HepG2 (cell line): ENCODE measurements around the gene SCARF1. TPM values are rescaled to one million over a fixed set of nuclear protein-coding genes. Genes with fewer than 3 reads are reported as not detected.
A peak's percentile ranks its signal among the peaks of the same experiment; 100 is the strongest.
"Not testable (repeated sequence)": the region's sequence is repeated elsewhere in the genome, so short reads cannot be mapped to it uniquely, and the experiment has no call there.

Experiments
- ATAC-seq: fragments of 200-7000 bp; cut with Tn5 transposase; 3 replicates; pipeline ENCODE4 v1.9.1; 2020; ENCODE audit warnings: mild to moderate bottlenecking, moderate library complexity
- BruUV-seq: library from RNA; stranded (reverse); fragments of 400-500 nt; replicated peaks from 2 replicates; lab custom pipeline; 2021; lab: Mats Ljungman, UMichigan
- CTCF ChIA-PET: fragments of 300-600 bp; formaldehyde crosslinking; extraction: SDS; loops from one replicate; lab custom pipeline; 2021; ENCODE audit warnings: low total read pairs, inconsistent platforms, low intra/inter-chr PET ratio; lab: Yijun Ruan, JAX
- POLR2A ChIA-PET: fragments of 350-600 bp; sonication (Branson Sonifier 250); formaldehyde crosslinking; loops from one replicate; lab custom pipeline; 2020; ENCODE audit warnings: antibody characterized with exemption, inconsistent platforms; lab: Yijun Ruan, JAX
- DNase-seq: peaks from one replicate; pipeline ENCODE4 v3.0.0-alpha.2; 2015; ENCODE audit warnings: low spot score
- FAIRE-seq: peaks from 3 replicates; lab custom pipeline; 2011; peaks lifted over from hg19 to GRCh38; lab: Jason Lieb, UNC
- H2AFZ ChIP-seq: one replicate; pipeline ENCODE4 v1.6.1; 2011; ENCODE audit warnings: low read length, inconsistent platforms
- H3K27ac ChIP-seq: fragments of 300-600 bp; 3 replicates; pipeline ENCODE4 v1.8.0; 2011; ENCODE audit warnings: mixed run types, mild to moderate bottlenecking, mixed read lengths, low read length, inconsistent platforms; ENCODE audit not compliant: insufficient read depth; ENCODE audit errors: extremely low read length
- H3K27me3 ChIP-seq, 2 experiments: fragments of 200-600 bp in 1 of 2; 2 replicates in 1 of 2; 3 replicates in 1 of 2; pipeline versions ENCODE4 v1.6.0 to v1.8.0; 2011; ENCODE audit warnings: low read length in 2 of 2, mild to moderate bottlenecking in 2 of 2, moderate library complexity in 2 of 2, inconsistent platforms in 1 of 2; ENCODE audit not compliant: insufficient read depth in 2 of 2, control insufficient read depth in 1 of 2
- H3K36me3 ChIP-seq, 2 experiments: fragments of 200-600 bp in 1 of 2; replicated peaks in 1 of 2; 2 replicates in 1 of 2; 3 replicates in 1 of 2; pipeline versions ENCODE4 v1.5.1 to v1.8.0; 2011; ENCODE audit warnings: low read length in 2 of 2, inconsistent platforms in 1 of 2; ENCODE audit not compliant: insufficient read depth in 2 of 2, control insufficient read depth in 1 of 2
- H3K4me1 ChIP-seq: 2 replicates; pipeline ENCODE4 v1.5.1; 2012; ENCODE audit warnings: low read length, inconsistent platforms; ENCODE audit not compliant: insufficient read depth
- H3K4me2 ChIP-seq: 2 replicates; pipeline ENCODE4 v1.6.0; 2011; ENCODE audit warnings: low read depth, low read length, inconsistent platforms
- H3K4me3 ChIP-seq, 3 experiments: fragments of 200-600 bp in 1 of 3; sonication (generic), shearing (Covaris generic) in 1 of 3; replicated peaks in 1 of 3; 2 replicates each; pipeline ENCODE4 v1.5.1; 2011 to 2016; ENCODE audit warnings: low read length in 3 of 3, inconsistent platforms in 2 of 3, low read depth in 2 of 3, mild to moderate bottlenecking in 2 of 3, control low read depth in 1 of 3, mixed read lengths in 1 of 3; ENCODE audit not compliant: insufficient read depth in 1 of 3
- H3K79me2 ChIP-seq: one replicate; pipeline ENCODE4 v1.6.1; 2011; ENCODE audit warnings: low read length, inconsistent platforms; ENCODE audit not compliant: insufficient read depth
- H3K9ac ChIP-seq: 2 replicates; pipeline ENCODE4 v1.6.0; 2011; ENCODE audit warnings: mild to moderate bottlenecking, low read depth, low read length, inconsistent platforms; ENCODE audit not compliant: insufficient read depth
- H3K9me3 ChIP-seq: 2 replicates; pipeline ENCODE4 v1.5.1; 2012; ENCODE audit warnings: mild to moderate bottlenecking, low read length
- H4K20me1 ChIP-seq: 2 replicates; pipeline ENCODE4 v1.6.0; 2011; ENCODE audit warnings: inconsistent platforms, mild to moderate bottlenecking, low read length, moderate library complexity; ENCODE audit not compliant: insufficient read depth
- RBM22 ChIP-seq: fragments of 200-400 bp; formaldehyde crosslinking; optimal IDR thresholded peaks from 2 replicates; pipeline ENCODE3; 2017; ENCODE audit warnings: mild to moderate bottlenecking, low read length, moderate library complexity
- ZNF121 ChIP-seq: sonication (generic); formaldehyde crosslinking; IDR thresholded peaks from 2 replicates; pipeline ENCODE4 v1.5.0; 2020; ENCODE audit warnings: mild to moderate bottlenecking, missing genetic modification reagents
- WGBS: methylation state at CpG from one replicate; pipeline ENCODE4 v1.1.6; 2017; ENCODE audit warnings: low lambda C conversion rate; 5-methylcytosine and 5-hydroxymethylcytosine counted together
- in situ Hi-C: cut with HindIII; loops from 2 replicates; pipeline ENCODE4 v1.10.0; 2017; ENCODE audit warnings: low pct_unique_long_range_greater_than_20kb; ENCODE audit not compliant: extremely low pct_ligation_motif_present
- intact Hi-C: fragments of 100-400 bp; cut with micrococcal nuclease; formaldehyde crosslinking; loops from one replicate; pipeline ENCODE4 v1.10.0; 2022; ENCODE audit not compliant: unreplicated experiment
- polyA plus RNA-seq, 8 experiments: library from polyadenylated mRNA; depleted of rRNA in 3 of 8; stranded (reverse) in 7 of 8; unstranded in 1 of 8; fragments of >200 nt; fragmentation: Illumina TruSeq in 4 of 8; extraction: Trizol in 4 of 8; gene quantifications; 2 replicates each; pipeline versions ENCODE4 v1.2.1 to v1.2.3, GENCODE V29; 2011 to 2016; ENCODE audit warnings: low read depth in 4 of 8, missing spikeins in 1 of 8, mixed read lengths in 1 of 8; ENCODE audit not compliant: insufficient read depth in 1 of 8
- total RNA-seq, 5 experiments: library from RNA; depleted of rRNA; stranded (reverse); fragments of >200 nt; fragmentation: Illumina TruSeq; extraction: Trizol; gene quantifications; 2 replicates each; pipeline ENCODE4 v1.2.3, GENCODE V29; 2016; ENCODE audit warnings: low read depth in 1 of 5
- TF ChIP-seq, protein P1 (sequence below): sonication (generic); formaldehyde crosslinking; IDR thresholded peaks from 2 replicates; pipeline ENCODE4 v1.4.0; 2020; ENCODE audit warnings: missing genetic modification reagents

Gene SCARF1
- total and polyA plus RNA-seq, 2 of the 13 experiments (the other 11 are each of a cell fraction or from before 2014, with no cell fraction given): 0.24 to 0.71 TPM

DNA sequence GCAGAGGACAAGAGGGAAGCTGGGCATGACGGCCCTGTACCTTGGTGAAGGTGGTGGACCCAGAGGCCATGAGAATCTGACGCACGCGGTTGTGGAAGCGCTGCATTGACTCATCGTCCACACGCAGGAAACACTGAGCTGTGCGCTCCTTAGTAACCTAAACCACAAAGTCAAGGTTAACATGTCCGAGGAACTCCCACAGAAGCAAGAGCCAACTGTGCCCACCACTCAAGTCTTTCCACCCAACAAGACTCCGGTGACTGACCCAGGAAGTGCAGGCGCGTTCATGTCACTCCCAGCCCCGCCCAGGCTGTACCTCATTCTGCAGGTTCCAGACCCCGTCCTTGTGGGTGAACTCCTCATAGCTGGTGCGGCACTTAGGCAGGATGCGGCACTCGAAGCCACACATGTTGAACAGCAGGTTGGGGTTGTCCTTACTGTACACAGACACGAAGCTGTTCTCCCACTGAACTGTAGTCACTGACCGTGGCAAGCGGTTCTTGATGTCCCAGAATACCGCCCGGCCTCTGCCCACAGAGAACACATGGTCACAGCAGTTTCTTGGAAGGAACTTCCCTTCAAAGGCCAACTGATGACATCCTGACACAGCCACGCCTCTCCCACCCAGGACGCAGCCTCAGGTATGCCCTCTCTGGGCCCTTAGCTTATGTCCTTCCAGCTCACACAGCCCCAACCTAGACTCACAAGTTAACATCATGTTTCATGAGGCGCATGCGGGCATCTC is 27.7 kb upstream of the SCARF1 start (continued):
- TF ChIP-seq, protein P1, sequence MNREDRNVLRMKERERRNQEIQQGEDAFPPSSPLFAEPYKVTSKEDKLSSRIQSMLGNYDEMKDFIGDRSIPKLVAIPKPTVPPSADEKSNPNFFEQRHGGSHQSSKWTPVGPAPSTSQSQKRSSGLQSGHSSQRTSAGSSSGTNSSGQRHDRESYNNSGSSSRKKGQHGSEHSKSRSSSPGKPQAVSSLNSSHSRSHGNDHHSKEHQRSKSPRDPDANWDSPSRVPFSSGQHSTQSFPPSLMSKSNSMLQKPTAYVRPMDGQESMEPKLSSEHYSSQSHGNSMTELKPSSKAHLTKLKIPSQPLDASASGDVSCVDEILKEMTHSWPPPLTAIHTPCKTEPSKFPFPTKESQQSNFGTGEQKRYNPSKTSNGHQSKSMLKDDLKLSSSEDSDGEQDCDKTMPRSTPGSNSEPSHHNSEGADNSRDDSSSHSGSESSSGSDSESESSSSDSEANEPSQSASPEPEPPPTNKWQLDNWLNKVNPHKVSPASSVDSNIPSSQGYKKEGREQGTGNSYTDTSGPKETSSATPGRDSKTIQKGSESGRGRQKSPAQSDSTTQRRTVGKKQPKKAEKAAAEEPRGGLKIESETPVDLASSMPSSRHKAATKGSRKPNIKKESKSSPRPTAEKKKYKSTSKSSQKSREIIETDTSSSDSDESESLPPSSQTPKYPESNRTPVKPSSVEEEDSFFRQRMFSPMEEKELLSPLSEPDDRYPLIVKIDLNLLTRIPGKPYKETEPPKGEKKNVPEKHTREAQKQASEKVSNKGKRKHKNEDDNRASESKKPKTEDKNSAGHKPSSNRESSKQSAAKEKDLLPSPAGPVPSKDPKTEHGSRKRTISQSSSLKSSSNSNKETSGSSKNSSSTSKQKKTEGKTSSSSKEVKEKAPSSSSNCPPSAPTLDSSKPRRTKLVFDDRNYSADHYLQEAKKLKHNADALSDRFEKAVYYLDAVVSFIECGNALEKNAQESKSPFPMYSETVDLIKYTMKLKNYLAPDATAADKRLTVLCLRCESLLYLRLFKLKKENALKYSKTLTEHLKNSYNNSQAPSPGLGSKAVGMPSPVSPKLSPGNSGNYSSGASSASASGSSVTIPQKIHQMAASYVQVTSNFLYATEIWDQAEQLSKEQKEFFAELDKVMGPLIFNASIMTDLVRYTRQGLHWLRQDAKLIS (CRISPR knock-in tag): no peak
- TF ChIP-seq RBM22: peak; percentile 48

- H4K20me1 ChIP-seq, in situ Hi-C loops, ATAC-seq, FAIRE-seq, H3K9me3 ChIP-seq, H3K27me3 ChIP-seq, H3K4me1 ChIP-seq, DNase-seq, CTCF ChIA-PET, H3K79me2 ChIP-seq, POLR2A ChIA-PET, BruUV-seq, H3K9ac ChIP-seq, intact Hi-C loops, H3K27ac ChIP-seq, H2AFZ ChIP-seq, H3K4me3 ChIP-seq, H3K4me2 ChIP-seq: not testable (repeated sequence)
- H3K36me3 ChIP-seq: peaks cover 34 to 73% of the 10 kb centered on the region in 2 experiments
- TF ChIP-seq ZNF121 (CRISPR knock-in tag): peak; percentile 32; the same call in 1 of the 2 replicates
- WGBS: 97% methylated on average over 5 of the region's 5 CpGs
Observed at GRCh38 chr17:1663934-1664333, 18.4 kb upstream of the SCARF1 start.
